D721Med (cell line): ENCODE results near the gene FAM107B.

Experiments used
- DNase-seq: peaks from one replicate; pipeline ENCODE4 v3.0.0; 2011; ENCODE audit warnings: low spot score; ENCODE audit not compliant: insufficient read length
- FAIRE-seq: peaks from 2 replicates; lab custom pipeline; 2011; peaks lifted over from hg19 to GRCh38; lab: Jason Lieb, UNC
- TF ChIP-seq, protein P1 (sequence below): IDR thresholded peaks from 2 replicates; pipeline ENCODE4 v1.5.1; 2012; ENCODE audit warnings: mild to moderate bottlenecking, control low read depth; ENCODE audit not compliant: insufficient read depth; ENCODE audit errors: missing control alignments

The FAM107B gene

GRCh38 chr10:14553448-14553847, 221.2 kb downstream of the FAM107B start:
- no peak for DNase-seq
- TF ChIP-seq, protein P1, sequence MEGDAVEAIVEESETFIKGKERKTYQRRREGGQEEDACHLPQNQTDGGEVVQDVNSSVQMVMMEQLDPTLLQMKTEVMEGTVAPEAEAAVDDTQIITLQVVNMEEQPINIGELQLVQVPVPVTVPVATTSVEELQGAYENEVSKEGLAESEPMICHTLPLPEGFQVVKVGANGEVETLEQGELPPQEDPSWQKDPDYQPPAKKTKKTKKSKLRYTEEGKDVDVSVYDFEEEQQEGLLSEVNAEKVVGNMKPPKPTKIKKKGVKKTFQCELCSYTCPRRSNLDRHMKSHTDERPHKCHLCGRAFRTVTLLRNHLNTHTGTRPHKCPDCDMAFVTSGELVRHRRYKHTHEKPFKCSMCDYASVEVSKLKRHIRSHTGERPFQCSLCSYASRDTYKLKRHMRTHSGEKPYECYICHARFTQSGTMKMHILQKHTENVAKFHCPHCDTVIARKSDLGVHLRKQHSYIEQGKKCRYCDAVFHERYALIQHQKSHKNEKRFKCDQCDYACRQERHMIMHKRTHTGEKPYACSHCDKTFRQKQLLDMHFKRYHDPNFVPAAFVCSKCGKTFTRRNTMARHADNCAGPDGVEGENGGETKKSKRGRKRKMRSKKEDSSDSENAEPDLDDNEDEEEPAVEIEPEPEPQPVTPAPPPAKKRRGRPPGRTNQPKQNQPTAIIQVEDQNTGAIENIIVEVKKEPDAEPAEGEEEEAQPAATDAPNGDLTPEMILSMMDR: no peak
- no peak for FAIRE-seq

- TF ChIP-seq, protein P1: no peak
- FAIRE-seq (no peak), DNase-seq (no peak)
Observed at GRCh38 chr10:14552015-14552414, 222.7 kb downstream of the FAM107B start.

DNA sequence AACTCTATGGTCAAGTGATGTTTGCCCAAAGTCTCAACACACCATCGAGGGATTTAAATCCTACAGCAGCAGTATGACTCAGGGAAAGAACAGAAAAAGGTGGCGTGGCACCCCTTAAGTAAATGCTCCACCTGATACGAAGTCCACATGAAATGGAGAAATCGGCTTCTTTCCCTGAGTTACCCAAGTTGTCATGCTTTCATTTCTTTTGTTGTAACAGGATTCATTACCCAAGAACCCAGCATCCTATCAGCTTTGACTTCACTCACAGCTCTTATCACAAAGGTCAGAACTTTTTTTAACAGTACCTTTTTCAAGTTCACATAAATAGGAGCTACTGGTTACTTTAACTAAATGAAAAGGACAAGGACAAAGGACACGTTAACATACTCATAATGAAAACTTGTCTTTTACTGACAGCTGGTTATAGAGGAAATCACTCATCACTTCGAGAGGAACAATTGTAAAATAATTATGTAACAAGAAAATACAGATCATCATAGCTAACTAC, 224.2 kb downstream of the FAM107B start:
- DNase-seq (no peak), FAIRE-seq (no peak)
- TF ChIP-seq, protein P1: no peak

GRCh38 chr10:14549496-14549895, 225.2 kb downstream of the FAM107B start:
- no peak for DNase-seq
- no peak for FAIRE-seq
- TF ChIP-seq, protein P1: no peak

DNA sequence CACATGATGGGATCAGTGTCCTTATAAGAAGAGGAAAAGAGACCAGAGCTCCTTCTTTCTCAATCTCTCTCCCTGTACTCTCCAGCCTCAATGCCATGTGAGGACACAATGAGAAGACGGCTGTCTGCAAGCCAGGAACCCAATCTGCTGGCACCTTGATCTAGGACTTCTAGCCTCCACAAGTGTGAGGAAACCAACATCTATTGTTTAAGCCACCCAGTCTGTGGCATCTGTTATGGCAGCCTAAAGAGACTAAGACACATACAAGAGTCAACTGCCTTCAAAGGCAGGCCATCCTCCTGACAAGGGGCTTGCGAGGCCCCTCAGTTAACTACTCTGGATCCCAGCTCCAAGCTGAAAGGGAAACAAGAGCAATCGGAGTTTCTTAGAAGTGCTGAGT, 225.7 kb downstream of the FAM107B start:
- TF ChIP-seq, protein P1: no peak
- FAIRE-seq (no peak), DNase-seq (no peak)

DNA sequence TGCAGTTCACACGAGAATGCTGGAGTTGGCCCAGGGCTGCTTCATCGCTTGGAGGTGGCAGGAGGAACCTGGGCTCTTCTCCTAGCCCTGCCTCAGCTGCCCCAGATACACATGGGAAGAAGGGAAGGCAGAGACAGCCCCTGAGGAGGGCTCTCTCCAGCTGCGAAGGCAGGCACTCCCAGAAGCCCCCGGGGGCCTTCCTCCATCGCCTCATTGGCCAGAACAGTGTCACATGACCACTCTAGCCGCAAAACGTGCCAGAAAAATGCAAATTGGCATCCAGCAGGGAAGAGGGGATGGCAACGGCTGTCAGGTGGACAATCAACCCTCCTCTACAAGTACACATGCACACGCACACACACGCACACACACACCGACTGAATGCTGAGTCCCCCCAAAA, 226.2 kb downstream of the FAM107B start:
- DNase-seq (no peak), FAIRE-seq (no peak)
- TF ChIP-seq, protein P1: no peak

DNA sequence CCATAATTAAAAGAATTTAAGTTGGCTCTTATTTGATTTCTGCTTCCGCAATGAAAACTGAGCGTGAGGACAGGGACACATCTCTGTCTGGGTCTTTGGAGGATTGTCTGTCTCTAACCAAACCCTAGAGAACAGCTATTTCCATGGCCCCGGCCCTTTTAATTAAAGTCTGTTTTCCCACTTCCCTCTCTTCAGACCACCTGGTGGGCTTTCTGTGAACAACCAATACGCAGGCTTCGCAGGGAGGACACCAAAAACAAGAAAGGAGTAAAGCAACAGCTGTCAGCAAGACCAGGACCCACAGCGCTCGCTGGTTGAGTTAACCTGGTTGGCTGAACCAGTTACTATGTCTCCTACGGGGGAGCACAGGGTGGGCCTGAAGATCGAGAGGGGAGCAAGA, 226.9 kb downstream of the FAM107B start:
- TF ChIP-seq, protein P1: no peak
- DNase-seq: no peak
- FAIRE-seq: no peak
